Bronchial epithelial cell (primary cell): ENCODE data around the gene LARP1. TPM values are rescaled to one million over a fixed set of nuclear protein-coding genes. Genes with fewer than 3 reads are reported as not detected.

ENCODE experiments used
- DNase-seq: peaks from one replicate; pipeline ENCODE4 v3.0.0-alpha.2; 2010; ENCODE audit warnings: low read depth
- FAIRE-seq: peaks from 2 replicates; lab custom pipeline; 2011; peaks lifted over from hg19 to GRCh38; lab: Jason Lieb, UNC
- H3K27me3 ChIP-seq: 2 replicates; pipeline ENCODE4 v1.5.1; 2011; ENCODE audit warnings: low read length; ENCODE audit not compliant: control insufficient read depth, insufficient read depth
- H3K36me3 ChIP-seq: 2 replicates; pipeline ENCODE4 v1.5.1; 2011; ENCODE audit warnings: low read length; ENCODE audit not compliant: control insufficient read depth, insufficient read depth
- H3K4me3 ChIP-seq: 2 replicates; pipeline ENCODE4 v1.5.1; 2011; ENCODE audit warnings: mild to moderate bottlenecking, low read depth, low read length, control low read depth
- total RNA-seq: library from RNA; depleted of rRNA; stranded (reverse); fragments of >200 nt; gene quantifications from 2 replicates; pipeline ENCODE4 v1.2.1, GENCODE V29; 2014
- TF ChIP-seq, protein P1 (sequence below): IDR thresholded peaks from 2 replicates; pipeline ENCODE4 v1.5.1; 2011; ENCODE audit warnings: mild to moderate bottlenecking, moderate library complexity, low read length, control low read depth, inconsistent platforms; ENCODE audit not compliant: insufficient read depth, severe bottlenecking

Gene LARP1
- total RNA-seq, 1 donor from 2014 or later: 42.6 TPM

DNA sequence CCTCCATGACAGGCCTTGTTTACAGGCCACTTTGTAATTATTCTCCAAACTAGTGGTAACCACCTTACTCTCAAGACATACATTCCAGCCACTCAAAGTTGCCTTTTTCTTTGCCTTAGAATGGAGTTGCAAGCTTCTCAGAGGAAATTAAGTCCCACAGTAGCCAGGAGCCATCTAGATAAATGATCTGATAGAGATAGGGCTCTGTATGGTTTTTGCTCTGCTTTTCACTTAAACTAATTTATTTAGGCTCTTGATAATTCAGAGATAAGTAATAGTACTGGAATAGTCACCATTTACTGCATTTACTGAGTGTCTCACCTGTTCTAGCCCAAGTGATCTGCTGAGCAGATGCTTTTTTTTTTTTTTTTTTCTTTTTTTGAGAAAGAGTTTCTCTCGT lies 7.5 kb downstream of the LARP1 start:
- Histone ChIP-seq H3K4me3 (no peak overlapping the region), H3K27me3 (no peaks in the 10 kb centered on the region), H3K36me3 (peaks cover 2% of the 10 kb centered on the region)
- no peak for DNase-seq
- TF ChIP-seq, protein P1, sequence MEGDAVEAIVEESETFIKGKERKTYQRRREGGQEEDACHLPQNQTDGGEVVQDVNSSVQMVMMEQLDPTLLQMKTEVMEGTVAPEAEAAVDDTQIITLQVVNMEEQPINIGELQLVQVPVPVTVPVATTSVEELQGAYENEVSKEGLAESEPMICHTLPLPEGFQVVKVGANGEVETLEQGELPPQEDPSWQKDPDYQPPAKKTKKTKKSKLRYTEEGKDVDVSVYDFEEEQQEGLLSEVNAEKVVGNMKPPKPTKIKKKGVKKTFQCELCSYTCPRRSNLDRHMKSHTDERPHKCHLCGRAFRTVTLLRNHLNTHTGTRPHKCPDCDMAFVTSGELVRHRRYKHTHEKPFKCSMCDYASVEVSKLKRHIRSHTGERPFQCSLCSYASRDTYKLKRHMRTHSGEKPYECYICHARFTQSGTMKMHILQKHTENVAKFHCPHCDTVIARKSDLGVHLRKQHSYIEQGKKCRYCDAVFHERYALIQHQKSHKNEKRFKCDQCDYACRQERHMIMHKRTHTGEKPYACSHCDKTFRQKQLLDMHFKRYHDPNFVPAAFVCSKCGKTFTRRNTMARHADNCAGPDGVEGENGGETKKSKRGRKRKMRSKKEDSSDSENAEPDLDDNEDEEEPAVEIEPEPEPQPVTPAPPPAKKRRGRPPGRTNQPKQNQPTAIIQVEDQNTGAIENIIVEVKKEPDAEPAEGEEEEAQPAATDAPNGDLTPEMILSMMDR: no peak
- FAIRE-seq: no peak

DNA sequence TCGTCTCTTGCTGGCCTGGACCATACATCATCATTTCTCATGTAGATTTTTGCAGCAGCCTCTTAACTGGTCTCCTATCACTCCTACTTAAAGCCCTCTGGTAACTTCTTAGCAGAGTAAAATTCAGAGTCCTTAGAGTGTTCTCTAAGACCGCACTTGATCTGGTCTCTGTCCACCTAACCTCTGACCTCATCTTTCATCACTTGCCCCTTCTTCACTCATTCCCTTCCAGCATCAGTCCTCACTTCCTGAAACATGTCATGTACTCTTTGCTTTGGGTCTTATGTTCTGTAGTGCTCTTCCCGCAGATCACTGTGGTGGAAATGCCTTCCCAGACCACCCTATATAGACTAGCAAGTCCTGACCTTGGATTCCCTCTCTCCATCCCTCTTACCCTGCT lies 9.8 kb downstream of the LARP1 start:
- FAIRE-seq (no peak), DNase-seq (no peak)
- TF ChIP-seq, protein P1: no peak
- Histone ChIP-seq H3K4me3 (no peak overlapping the region), H3K36me3 (peaks cover 3% of the 10 kb centered on the region), H3K27me3 (no peaks in the 10 kb centered on the region)

DNA sequence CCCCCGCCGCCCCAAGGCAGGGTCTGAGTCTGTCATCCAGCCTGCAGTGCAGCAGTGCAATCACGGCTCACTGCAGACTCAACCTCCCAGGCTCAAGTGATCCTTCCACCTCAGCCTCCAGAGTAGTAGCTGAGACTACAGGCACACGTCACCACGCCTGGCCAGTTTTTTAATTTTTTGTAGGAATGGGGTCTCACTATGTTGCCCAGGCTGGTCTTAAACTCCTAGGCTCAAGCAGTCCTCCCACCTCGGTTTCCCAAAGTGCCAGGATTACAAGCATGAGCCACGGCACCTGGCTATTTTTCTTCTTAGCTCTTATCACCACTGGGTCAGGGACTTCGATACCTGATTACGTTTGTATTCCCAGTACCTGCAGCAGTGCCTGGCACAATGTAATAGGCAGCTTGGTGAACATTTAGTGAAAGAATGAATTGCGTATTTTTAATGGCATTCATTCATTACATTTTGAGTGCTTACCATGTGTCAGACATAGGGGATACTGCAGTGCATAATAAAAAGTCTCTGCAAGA lies 10.3 kb downstream of the LARP1 start:
- H3K27me3 ChIP-seq: no peaks in the 10 kb centered on the region
- DNase-seq (no peak), FAIRE-seq (no peak)
- TF ChIP-seq, protein P1: no peak
- peaks cover 3% of the 10 kb centered on the region for H3K36me3 ChIP-seq
- H3K4me3 ChIP-seq: no peak overlapping the region

DNA sequence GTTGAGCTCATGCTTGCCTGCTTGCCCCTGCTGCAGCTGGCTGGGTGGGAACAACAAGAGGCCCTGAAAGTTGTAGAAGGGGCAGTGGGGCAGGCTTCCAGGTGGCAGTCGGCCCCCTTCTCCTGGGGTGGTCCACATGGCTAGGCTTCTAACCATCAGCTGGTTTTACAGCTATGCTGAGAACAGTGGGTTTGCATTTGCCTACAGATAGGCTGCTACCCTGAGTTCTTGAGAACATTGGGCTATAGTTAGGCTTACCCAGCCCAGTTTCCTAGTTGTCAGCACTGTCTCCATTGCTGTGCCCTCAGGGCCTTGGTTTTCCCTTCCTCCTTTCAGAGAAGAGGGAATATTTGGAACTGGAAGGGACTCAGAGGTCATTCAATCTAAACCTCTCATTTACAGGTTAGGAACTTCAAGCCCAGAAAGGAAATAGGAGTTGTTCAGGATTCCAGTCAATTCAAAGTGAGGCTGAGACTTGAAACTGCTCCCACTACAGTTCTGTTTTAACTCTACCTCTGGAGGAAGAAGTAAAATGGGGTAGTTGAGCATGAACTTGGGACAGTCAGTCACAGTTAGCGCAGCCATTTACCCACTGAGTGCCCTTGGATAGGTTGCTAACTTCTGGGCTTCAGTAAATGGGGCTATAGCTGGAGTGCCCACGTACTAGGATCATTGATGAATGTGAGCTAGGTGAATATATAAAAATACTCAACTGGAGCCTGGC lies 11.5 kb downstream of the LARP1 start:
- Histone ChIP-seq H3K27me3 (no peaks in the 10 kb centered on the region), H3K4me3 (no peak overlapping the region), H3K36me3 (peaks cover 4% of the 10 kb centered on the region)
- TF ChIP-seq, protein P1: no peak
- DNase-seq (no peak), FAIRE-seq (no peak)

DNA sequence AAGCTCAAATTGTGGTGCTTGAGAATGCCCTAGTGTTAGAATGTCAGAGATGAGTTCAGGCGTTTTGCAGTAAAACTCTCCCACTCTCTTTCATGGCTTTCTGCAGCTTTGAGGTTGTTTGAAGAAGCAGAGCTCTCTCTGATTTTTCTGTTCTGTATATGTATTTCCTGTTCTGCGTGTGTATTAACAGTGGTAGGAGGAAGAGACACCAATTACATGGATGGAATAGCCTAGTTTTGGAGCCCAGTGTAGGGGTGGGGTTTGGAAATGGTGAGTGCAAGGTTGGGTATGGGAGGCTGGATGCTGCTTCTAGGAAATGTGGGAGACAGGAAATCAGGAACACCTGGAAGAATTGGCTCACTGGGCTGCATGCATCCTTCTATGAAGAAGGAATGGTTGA lies 12.4 kb downstream of the LARP1 start:
- DNase-seq: no peak
- no peak for FAIRE-seq
- no peaks in the 10 kb centered on the region for H3K27me3 ChIP-seq
- no peak overlapping the region for H3K4me3 ChIP-seq
- peaks cover 4% of the 10 kb centered on the region for H3K36me3 ChIP-seq
- TF ChIP-seq, protein P1: no peak
